HG03060 (cell line): Measurements from ENCODE around the gene CCDC8.
"Not testable (repeated sequence)": the region's sequence is repeated elsewhere in the genome, so short reads cannot be mapped to it uniquely, and the experiment has no call there.

ENCODE experiments used
- ATAC-seq: cut with Tn5 transposase; IDR thresholded peaks from one replicate; pipeline ENCODE4 v1.9.1; 2021; ENCODE audit warnings: low read depth, moderate number of reproducible peaks; ENCODE audit not compliant: unreplicated experiment

Gene CCDC8

GRCh38 chr19:46404753-46405468 lies 8.5 kb downstream of the CCDC8 start:
- ATAC-seq: no peak

DNA sequence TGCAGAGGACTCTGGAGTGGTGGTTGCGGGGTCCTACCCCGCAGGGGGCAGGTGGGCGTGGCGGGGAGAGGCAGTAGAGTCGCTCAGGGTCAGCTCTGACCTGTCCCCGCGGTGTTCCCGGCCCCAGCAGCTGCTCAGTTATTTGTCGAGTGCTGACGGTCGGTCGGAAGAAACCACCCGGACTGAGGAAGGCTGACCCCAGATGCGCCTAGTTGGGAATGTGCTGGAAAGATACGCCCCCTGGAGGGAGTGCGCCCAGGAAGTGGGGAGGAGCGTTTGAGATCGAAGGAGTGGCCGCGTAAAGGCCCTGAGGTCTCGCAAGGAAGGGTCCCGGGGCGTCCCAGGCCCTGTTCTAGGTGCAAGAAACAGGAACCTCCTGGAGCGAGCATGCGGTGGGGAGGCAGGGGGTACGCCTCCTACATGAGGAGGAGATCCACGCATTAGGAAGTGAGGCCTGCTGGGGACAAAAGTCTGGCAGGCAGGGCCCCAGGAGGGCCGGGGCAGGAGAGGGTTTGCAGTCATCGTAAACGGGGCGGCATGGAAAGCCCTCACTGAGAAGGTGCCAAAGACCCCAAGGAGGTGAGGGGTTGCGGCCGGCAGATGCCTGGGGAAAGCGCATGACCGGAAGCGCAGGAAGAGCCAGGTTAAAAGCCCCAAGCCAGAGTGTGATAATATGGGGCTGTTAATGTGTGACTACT lies 9.2 kb downstream of the CCDC8 start:
- no peak for ATAC-seq

- no peak for ATAC-seq
Observed at GRCh38 chr19:46402725-46403124, 10.6 kb downstream of the CCDC8 start.

DNA sequence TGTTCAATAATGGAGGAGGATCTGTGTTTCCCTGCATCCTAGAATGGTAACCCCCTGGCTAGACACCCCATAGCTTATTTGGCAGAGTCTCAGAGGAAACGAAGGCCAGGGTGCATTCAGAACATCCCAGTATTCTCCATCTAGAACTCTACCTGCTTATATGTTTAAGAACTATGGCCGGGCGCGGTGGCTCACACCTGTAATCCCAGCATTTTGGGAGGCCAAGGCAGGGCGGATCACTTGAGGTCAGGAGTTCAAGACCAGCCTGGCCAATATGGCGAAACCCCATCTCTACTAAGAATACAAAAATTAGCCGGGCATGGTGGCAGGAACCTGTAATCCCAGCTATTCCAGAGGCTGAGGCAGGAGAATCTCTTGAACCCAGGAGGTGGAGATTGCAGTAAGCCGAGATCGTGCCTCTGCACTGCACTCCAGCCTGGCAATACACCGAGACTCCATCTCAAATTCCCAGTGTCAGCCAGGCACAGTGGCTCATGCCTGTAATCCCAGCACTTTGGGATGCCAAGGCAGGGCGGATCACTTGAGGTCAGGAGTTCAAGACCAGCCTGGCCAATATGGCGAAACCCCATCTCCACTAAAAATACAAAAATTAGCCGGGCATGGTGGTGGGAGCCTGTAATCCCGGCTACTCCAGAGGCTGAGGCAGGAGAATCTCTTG lies 15.4 kb downstream of the CCDC8 start:
- not testable (repeated sequence) for ATAC-seq

DNA sequence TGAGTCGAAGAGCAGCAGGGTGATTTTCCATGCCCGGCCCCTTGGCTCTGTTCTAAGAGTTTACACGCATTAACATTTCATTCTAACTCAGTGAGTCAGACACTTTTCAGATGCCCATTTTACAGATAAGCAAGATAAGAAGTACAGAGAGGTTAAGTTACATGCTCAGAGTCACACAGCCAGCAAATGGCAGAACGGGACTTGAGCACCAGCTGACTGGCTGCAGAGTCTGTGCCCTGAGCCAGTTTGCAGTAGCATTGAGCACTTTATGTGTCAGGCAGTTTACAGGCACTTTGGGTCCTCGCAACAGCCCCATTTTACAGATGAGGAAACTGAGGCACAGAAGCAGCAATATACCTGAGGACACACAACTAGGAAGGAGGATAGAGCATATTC lies 19.0 kb downstream of the CCDC8 start:
- ATAC-seq: no peak

DNA sequence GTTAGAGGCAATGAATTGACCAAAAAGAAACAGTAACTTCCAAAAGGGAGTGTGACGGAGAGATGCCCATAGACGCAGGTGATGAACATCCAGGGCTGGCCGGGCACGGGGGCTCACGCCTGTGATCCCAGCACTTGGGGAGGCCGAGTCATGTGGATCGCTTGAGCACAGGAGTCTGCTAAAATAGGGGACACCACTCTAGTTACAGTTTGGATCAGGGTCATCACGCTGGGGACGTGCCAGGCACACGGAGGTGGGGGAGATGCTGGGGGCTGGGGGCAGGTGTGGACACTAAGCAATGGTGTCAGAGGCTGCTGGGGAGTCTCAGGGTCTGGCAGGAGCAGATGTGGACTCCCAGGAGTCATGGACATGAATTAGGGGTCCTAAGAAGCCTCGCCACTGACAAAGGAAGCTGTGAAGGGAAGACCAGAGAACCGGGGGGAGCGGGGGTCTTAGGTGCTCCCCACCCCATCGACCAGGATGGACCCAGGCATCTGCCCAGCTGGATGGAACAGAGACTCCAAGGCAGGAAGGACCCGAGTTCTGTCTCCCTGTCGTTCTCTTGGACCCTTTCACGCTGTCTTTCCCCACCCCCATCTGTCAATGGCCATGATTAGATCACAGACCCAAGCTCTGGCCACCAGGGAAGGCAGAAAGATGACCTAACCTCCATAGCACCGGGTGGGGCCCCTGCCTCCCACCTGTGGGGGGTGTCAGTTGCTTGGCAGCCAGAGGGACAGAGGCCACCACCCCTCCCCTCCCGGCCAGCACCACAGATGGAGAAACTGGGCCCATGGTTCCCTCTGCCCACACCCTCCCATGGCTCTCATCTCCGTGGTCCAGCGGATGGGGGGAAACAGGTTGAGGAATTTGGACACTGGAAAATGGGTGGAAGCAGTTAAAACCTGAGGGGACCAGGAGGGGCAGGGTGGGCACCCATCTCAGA lies 19.6 kb downstream of the CCDC8 start:
- no peak for ATAC-seq

DNA sequence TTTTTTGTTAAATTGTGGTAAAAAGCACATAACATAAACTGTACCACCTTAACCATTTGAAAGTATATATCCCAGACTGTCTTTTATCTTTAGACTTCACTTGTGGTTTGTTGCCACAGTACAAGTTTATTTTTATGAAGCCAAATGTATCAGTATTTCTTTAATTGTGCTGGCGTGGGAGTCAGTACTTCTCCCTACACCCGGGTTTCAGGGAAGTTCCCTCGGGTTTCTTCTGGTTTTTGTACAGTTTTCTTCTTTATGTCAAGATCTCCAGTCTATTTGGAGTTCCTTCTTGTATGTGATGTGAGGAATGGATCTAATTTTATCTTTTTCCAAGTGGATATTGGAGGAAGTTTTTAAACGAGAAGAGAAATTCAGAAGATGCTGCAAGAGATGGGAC lies 20.5 kb downstream of the CCDC8 start:
- no peak for ATAC-seq

DNA sequence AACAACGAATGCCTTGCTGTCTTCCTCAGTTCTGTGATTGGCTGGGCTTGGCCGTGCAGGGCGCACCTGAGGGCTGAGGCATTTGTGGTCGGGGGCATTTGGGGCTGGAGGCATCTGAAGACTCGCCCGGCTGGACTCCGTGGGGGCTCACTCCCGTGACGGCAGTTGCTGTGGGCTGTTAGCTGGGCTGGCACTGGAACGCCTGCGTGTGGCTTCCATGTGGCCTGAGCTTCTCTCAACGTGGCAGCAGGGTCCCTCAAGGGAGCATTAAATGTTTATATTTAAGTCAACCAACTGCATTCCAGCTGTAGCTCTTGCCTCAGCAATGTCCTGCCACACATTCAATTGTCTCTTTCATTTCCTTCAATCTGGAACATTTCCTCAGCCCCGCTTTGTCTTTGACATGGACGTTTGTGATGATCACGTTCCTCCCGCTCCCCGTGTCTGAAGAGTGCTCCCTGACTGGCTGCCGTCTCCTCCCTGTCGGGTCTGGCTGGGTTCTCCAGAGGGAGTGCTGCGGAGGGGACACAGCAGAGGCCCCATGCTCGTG lies 21.0 kb downstream of the CCDC8 start:
- no peak for ATAC-seq

- ATAC-seq: no peak
Observed at GRCh38 chr19:46391296-46392251, 21.8 kb downstream of the CCDC8 start.

DNA sequence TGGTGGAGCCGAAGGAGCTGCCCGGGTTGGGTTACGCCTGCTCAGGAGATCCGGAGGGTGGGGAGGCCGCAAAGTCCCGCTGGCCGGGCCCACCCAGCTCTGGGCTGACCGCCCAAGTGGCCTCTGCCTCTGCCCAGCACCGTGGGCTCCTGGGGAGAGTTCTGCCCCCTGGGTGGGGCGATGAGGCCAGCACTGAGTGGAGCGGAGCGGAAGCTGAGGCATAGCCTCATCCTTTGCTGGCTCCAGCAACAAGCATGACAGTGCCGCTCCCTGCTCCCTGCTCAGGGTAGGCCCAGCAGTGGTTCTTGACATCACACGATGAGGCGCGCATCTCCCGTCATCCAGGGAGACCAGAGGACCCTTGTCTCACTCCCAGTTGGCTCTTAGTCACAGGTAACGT lies 22.5 kb downstream of the CCDC8 start:
- no peak for ATAC-seq

DNA sequence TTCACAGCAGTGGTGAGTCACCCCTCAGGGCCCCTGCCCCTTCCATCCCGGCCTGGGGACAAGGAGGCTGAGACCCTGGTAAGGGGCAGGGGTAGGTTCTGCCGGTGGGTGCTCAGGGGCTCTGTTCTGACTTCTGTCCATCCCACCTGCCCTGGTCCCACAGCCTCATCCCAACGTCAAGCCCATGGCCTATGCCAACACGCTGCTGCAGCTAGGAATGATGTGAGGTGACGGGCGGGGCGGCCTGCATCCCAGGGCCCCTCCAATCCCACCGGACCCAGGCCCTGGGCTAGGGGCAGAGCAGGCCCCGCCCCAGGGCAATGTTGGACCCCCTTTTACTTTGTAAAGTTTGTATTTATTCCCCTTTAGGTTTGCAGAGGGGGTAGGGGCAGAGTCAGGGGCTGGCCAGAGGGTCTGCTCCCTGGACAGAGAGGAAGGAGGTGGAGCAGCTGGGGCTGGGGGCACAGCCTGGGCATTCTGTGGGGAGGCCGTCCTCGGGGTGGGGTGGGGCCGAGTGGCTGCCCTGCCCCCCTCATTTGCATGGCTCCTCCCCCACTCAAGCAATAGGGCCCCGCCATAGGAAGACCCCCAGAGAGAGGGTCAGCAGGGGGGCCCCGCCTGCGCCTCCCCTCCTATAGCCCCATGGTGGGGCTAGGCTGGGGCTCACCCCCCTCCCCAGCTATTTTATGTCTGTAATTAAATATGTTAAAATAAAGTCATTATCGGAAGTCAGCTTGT lies 23.1 kb downstream of the CCDC8 start:
- ATAC-seq: no peak

- ATAC-seq: no peak
Observed at GRCh38 chr19:46388311-46389095, 24.9 kb downstream of the CCDC8 start.

- ATAC-seq: no peak
Observed at GRCh38 chr19:46387713-46388130, 25.6 kb downstream of the CCDC8 start.

GRCh38 chr19:46386996-46387712 lies 26.2 kb downstream of the CCDC8 start:
- ATAC-seq: no peak

DNA sequence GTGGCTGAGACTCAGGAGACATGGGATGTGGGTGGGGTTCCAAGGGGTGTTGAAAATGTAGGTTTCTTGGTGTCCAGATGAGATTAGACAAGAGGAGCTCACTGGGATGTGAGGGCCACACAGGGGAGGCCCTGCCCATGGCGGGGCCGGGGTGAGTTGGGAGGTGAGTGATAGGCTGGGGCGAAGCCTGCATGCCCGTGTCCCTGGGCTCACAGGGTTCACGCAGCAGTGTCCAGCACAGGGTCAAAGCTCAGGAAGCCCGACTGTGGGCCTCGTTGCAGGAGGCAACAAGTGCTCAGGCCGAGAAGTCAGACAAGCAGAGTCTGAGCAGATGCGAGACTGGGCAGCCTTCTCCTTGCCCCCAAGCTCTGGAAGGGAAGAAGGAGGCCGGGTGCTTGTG lies 27.2 kb downstream of the CCDC8 start:
- ATAC-seq: no peak

GRCh38 chr19:46385636-46386035 lies 27.7 kb downstream of the CCDC8 start:
- ATAC-seq: no peak

DNA sequence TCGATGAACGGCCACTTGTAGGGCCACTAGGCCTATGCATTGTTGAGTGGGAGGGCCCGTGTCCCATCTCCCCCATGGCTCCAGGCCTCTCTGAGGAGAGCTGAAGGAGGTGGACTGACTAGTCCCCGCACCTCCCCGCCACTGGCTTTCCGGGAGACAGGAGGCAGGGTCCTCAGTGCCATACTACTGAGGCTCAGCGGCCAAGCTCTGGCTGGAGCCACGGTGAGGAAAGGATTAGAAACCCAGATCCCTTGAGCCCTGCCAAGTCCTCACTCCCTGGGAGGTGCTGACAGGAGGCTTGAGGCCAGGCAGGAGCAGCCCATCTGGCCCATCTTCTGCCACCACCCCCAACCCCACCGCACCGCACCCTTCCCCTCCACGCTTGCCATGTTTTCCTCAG lies 29.0 kb downstream of the CCDC8 start:
- ATAC-seq: no peak
